T-cell (primary cell): ENCODE results near the gene SRRM3. TPM values are rescaled to one million over a fixed set of nuclear protein-coding genes. Genes with fewer than 3 reads are reported as not detected.
"Not testable (repeated sequence)": the region's sequence is repeated elsewhere in the genome, so short reads cannot be mapped to it uniquely, and the experiment has no call there.

Source experiments
- ATAC-seq, 4 experiments: fragments of 200-7000 bp in 3 of 4; fragments of 150-1000 bp in 1 of 4; cut with Tn5 transposase; replicated peaks in 1 of 4; 1 replicate in 3 of 4; 2 replicates in 1 of 4; pipeline ENCODE4 v1.10.0; 2021; ENCODE audit warnings: moderate library complexity in 3 of 4, mild to moderate bottlenecking in 2 of 4, moderate number of reproducible peaks in 1 of 4
- CTCF ChIA-PET, 2 donors: fragments of 300-600 bp; sonication (Branson Sonifier 250); formaldehyde crosslinking; loops; one replicate each; lab custom pipeline; 2022; ENCODE audit warnings: antibody characterized with exemption in 2 of 2; lab: Charles Lee
- POLR2A ChIA-PET, 2 donors: fragments of 300-600 bp; sonication (Branson Sonifier 250); formaldehyde crosslinking; loops; one replicate each; lab custom pipeline; 2022; ENCODE audit warnings: antibody characterized with exemption in 2 of 2; lab: Charles Lee
- DNase-seq, 35 experiments: peaks; one replicate each; pipeline versions ENCODE4 v3.0.0 to v3.0.0-alpha.2; 2013 to 2023
- H3K27ac ChIP-seq: one replicate; pipeline ENCODE4 v1.5.1; 2013; ENCODE audit warnings: low read length
- H3K27me3 ChIP-seq, 2 experiments: replicated peaks in 1 of 2; 1 replicate in 1 of 2; 2 replicates in 1 of 2; pipeline versions ENCODE4 v1.6.1 to v1.7.0; 2013; ENCODE audit warnings: low read length in 1 of 2, mixed read lengths in 1 of 2; ENCODE audit not compliant: control insufficient read depth in 2 of 2, insufficient read depth in 2 of 2; ENCODE audit errors: extremely low read depth in 1 of 2
- H3K36me3 ChIP-seq, 2 donors: 1 replicate in 1 of 2; 2 replicates in 1 of 2; pipeline versions ENCODE4 v1.6.1 to v1.7.0; 2013; ENCODE audit warnings: low read length in 1 of 2; ENCODE audit not compliant: control insufficient read depth in 2 of 2, insufficient read depth in 1 of 2; ENCODE audit errors: extremely low read depth in 1 of 2
- H3K4me1 ChIP-seq, 2 experiments: 1 replicate in 1 of 2; 2 replicates in 1 of 2; pipeline versions ENCODE4 v1.6.1 to v1.7.0; 2013; ENCODE audit warnings: low read length in 2 of 2, mixed read lengths in 1 of 2; ENCODE audit not compliant: insufficient read depth in 2 of 2, control insufficient read depth in 1 of 2; ENCODE audit errors: extremely low read depth in 1 of 2
- H3K4me3 ChIP-seq, 2 donors: 1 replicate in 1 of 2; 2 replicates in 1 of 2; pipeline versions ENCODE4 v1.5.1 to v1.7.0; 2013; ENCODE audit warnings: mild to moderate bottlenecking in 2 of 2, low read length in 1 of 2, moderate library complexity in 1 of 2; ENCODE audit not compliant: control insufficient read depth in 1 of 2; ENCODE audit errors: extremely low read depth in 1 of 2
- H3K9me3 ChIP-seq: 2 replicates; pipeline ENCODE4 v1.7.0; 2013
- H3K27ac Mint-ChIP-seq, 2 donors: one replicate each; pipeline ENCODE4 v1.8.0; 2020 to 2021; ENCODE audit warnings: mild to moderate bottlenecking in 2 of 2, mixed read lengths in 2 of 2
- H3K27me3 Mint-ChIP-seq, 2 donors: one replicate each; pipeline ENCODE4 v1.8.0; 2021 to 2022; ENCODE audit warnings: mixed read lengths in 2 of 2
- H3K36me3 Mint-ChIP-seq: one replicate; pipeline ENCODE4 v1.8.0; 2021; ENCODE audit warnings: mixed read lengths
- H3K4me1 Mint-ChIP-seq, 3 donors: one replicate each; pipeline ENCODE4 v1.8.0; 2020 to 2022; ENCODE audit warnings: mixed read lengths in 3 of 3, mild to moderate bottlenecking in 1 of 3
- H3K4me3 Mint-ChIP-seq, 3 donors: one replicate each; pipeline ENCODE4 v1.8.0; 2020 to 2022; ENCODE audit warnings: mild to moderate bottlenecking in 3 of 3, mixed read lengths in 3 of 3, moderate library complexity in 3 of 3
- H3K9me3 Mint-ChIP-seq, 3 donors: one replicate each; pipeline ENCODE4 v1.8.0; 2020 to 2022; ENCODE audit warnings: mixed read lengths in 3 of 3
- WGBS: methylation state at CpG from one replicate; pipeline ENCODE4 v1.1.5; 2013; ENCODE audit warnings: missing lambda C conversion rate; ENCODE audit not compliant: insufficient coverage; 5-methylcytosine and 5-hydroxymethylcytosine counted together
- total RNA-seq, 35 experiments: library from RNA in 6 of 35; stranded (reverse) in 6 of 35; fragments of 120-200 nt in 1 of 35; gene quantifications; one replicate each; pipeline versions ENCODE4 v1.2.1 to v1.2.4 and lab custom pipeline; 2013 to 2026

The SRRM3 gene
- total RNA-seq, 5 donors from 2014 or later (not counting 1 experiment from before 2014, with no cell fraction given), result not detected

DNA sequence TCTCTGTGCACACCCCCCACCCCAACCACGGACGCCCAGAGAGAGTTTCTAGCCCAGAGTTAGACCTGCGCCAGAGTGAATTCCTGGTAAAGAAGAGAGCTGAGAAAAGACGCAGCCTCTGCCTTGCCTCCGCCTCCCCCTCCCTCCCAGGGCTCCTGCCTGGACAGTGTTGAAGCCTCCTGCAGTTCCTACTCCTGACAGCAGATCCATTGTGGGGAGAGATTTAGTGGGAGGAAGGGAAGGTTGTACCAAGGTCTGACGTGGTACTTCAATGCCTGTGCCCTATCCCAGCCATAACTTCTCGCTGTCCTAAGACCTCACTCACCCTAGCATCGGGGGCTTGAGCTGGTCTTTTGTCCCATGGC is 952 bp downstream of the SRRM3 start:
- Histone ChIP-seq H3K4me1 (peaks cover 0 to 8% of the 10 kb centered on the region in 2 experiments), H3K36me3 (no peaks in the 10 kb centered on the region), H3K4me3 (no peak overlapping the region), H3K9me3 (no peaks in the 10 kb centered on the region), H3K27me3 (peaks cover 0 to 75% of the 10 kb centered on the region in 2 experiments), H3K27ac (no peak overlapping the region)
- 54% methylated on average over 2 of the region's 8 CpGs for WGBS
- no peak overlapping the region for H3K4me3 Mint-ChIP-seq
- peaks cover 0 to 1% (median 0%) of the 10 kb centered on the region in 3 donors for H3K4me1 Mint-ChIP-seq
- H3K27me3 Mint-ChIP-seq, result peaks cover 33 to 47% of the 10 kb centered on the region in 2 donors
- ChIA-PET CTCF (interaction anchor here in 1 of 2 donors (0.7 kb wide), 1 partner anchor 25 kb away, joined by 3 read pairs; no protein-coding TSS in a partner anchor), POLR2A (no interaction called here)
- ATAC-seq (no peak), DNase-seq (no peak)
- no peak overlapping the region for H3K27ac Mint-ChIP-seq
- H3K36me3 Mint-ChIP-seq, result no peaks in the 10 kb centered on the region
- H3K9me3 Mint-ChIP-seq, result peaks cover 0 to 3% (median 0%) of the 10 kb centered on the region in 3 donors

DNA sequence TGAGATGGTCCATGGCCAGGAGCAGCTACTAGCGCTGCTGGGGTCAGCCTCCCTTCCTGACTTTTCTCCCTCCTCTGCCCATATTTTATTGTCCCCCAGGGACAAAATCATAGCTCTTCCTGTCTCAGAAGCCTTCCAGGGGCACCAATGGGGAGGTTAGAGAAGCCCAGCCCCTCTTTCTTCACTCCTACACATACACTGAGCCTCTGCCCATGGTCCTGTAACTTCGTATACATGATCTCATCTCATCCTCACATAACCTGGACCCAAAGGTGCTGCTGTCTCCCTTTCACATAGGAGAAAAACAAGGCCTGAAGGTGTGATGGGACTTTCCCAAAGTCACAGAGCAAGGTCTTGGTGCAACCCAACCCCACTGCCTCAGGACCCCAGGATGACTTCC is 2.5 kb downstream of the SRRM3 start:
- ChIA-PET POLR2A (no interaction called here), CTCF (interaction anchor here in 1 of 2 donors (0.5 kb wide), 2 partner anchors 25 to 1599 kb away, joined by 3 to 5 read pairs; no protein-coding TSS in a partner anchor)
- Histone ChIP-seq H3K27me3 (peaks cover 0 to 68% of the 10 kb centered on the region in 2 experiments), H3K4me3 (no peak overlapping the region), H3K27ac (no peak overlapping the region), H3K36me3 (no peaks in the 10 kb centered on the region), H3K4me1 (peaks cover 0 to 8% of the 10 kb centered on the region in 2 experiments), H3K9me3 (no peaks in the 10 kb centered on the region)
- peaks cover 0 to 3% (median 0%) of the 10 kb centered on the region in 3 donors for H3K9me3 Mint-ChIP-seq
- peaks cover 28 to 50% of the 10 kb centered on the region in 2 donors for H3K27me3 Mint-ChIP-seq
- H3K36me3 Mint-ChIP-seq, result no peaks in the 10 kb centered on the region
- H3K4me1 Mint-ChIP-seq, result peaks cover 0 to 1% (median 0%) of the 10 kb centered on the region in 3 donors
- no peak overlapping the region for H3K27ac Mint-ChIP-seq
- H3K4me3 Mint-ChIP-seq, result no peak overlapping the region
- DNase-seq, result no peak
- WGBS, result 53% methylated on average over 2 of the region's 2 CpGs
- ATAC-seq, result no peak

DNA sequence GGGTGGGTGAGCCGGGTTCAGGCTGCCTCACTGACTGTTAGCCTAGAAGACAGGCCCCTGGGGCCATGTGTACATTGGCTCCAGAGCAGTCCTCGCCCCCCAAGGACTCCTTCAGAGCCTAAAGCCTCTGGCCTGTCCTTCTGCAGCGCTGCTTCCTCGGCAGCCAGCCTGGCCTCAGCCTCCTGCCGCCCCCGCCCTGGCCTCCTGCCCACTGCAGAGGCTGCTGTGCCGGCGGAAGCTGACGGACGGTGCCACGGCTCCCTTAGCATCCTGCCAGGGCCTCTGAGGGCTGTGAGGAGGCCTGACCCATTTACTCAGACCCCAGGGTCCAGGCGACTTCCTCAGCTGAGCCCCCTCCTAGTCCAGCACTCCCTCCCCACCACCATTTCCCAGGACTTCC is 4.9 kb downstream of the SRRM3 start:
- H3K4me3 ChIP-seq, result no peak overlapping the region
- POLR2A ChIA-PET, result no interaction called here
- H3K4me1 ChIP-seq, result peaks cover 0 to 3% of the 10 kb centered on the region in 2 experiments
- no peak overlapping the region for H3K4me3 Mint-ChIP-seq
- peaks cover 0 to 1% (median 0%) of the 10 kb centered on the region in 3 donors for H3K4me1 Mint-ChIP-seq
- CTCF ChIA-PET, result no interaction called here
- H3K36me3 Mint-ChIP-seq, result no peaks in the 10 kb centered on the region
- H3K27ac Mint-ChIP-seq, result no peak overlapping the region
- no peak overlapping the region for H3K27ac ChIP-seq
- H3K9me3 Mint-ChIP-seq, result peaks cover 0 to 3% (median 0%) of the 10 kb centered on the region in 3 donors
- no peaks in the 10 kb centered on the region for H3K36me3 ChIP-seq
- H3K27me3 ChIP-seq, result peaks cover 0 to 62% of the 10 kb centered on the region in 2 experiments
- WGBS, result 48% methylated on average over 7 of the region's 12 CpGs
- H3K9me3 ChIP-seq, result no peaks in the 10 kb centered on the region
- peaks cover 28 to 44% of the 10 kb centered on the region in 2 donors for H3K27me3 Mint-ChIP-seq
- DNase-seq (no peak), ATAC-seq (no peak)

DNA sequence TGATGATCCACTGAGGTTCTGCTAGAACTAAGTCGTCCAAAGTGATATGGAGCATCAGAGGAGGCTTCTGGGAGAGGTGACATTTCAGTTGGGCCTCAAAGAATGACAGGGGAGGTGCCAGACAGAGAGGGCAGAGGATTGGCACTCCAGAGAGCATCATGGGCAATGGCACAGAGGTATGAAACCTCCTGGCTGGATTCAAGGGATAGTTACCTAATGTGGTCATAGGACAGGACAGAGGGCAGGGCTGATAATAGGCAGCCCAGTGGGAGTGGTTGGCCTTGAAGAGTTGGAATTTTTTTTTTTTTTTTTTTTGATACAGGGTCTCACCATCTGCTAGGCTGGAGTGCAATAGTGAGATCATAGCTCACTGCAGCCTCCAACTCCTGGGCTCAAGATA is 7.6 kb downstream of the SRRM3 start:
- H3K36me3 Mint-ChIP-seq, result no peaks in the 10 kb centered on the region
- H3K9me3 ChIP-seq, result no peaks in the 10 kb centered on the region
- ATAC-seq (no peak), DNase-seq (no peak)
- no peak overlapping the region for H3K4me3 Mint-ChIP-seq
- H3K36me3 ChIP-seq, result no peaks in the 10 kb centered on the region
- peaks cover 0 to 52% of the 10 kb centered on the region in 2 experiments for H3K27me3 ChIP-seq
- H3K4me1 ChIP-seq, result no peaks in the 10 kb centered on the region
- H3K4me3 ChIP-seq, result no peak overlapping the region
- 13% methylated on average over 1 of the region's 1 CpG for WGBS
- no peaks in the 10 kb centered on the region for H3K4me1 Mint-ChIP-seq
- no peaks in the 10 kb centered on the region for H3K9me3 Mint-ChIP-seq
- H3K27ac ChIP-seq, result no peak overlapping the region
- H3K27me3 Mint-ChIP-seq, result peaks cover 17 to 27% of the 10 kb centered on the region in 2 donors
- ChIA-PET POLR2A (no interaction called here), CTCF (no interaction called here)
- no peak overlapping the region for H3K27ac Mint-ChIP-seq

DNA sequence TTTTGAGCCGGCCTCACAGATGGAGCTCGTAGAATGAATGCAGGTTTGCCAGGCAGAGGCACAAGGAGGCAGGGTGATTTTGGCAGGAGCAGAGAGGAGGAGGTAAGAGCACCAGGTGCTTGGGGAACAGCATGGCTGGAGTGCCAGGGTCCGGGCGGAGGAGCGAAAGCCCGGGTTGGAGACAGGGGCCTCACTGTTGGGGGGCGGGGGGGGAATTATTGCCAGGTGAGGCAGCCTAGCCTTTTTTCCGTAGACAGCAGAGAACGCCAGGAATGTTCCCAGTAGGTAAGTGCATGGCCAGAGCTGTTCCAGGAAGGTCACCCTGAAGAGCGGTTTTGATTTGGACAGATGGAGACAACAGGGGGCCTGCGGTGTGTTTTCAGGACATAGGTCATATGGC is 9.5 kb downstream of the SRRM3 start:
- Mint-ChIP-seq H3K27ac (no peak overlapping the region), H3K9me3 (no peaks in the 10 kb centered on the region), H3K36me3 (no peaks in the 10 kb centered on the region), H3K4me3 (no peak overlapping the region), H3K4me1 (no peaks in the 10 kb centered on the region), H3K27me3 (peaks cover 5 to 12% of the 10 kb centered on the region in 2 donors)
- Histone ChIP-seq H3K27me3 (peaks cover 0 to 39% of the 10 kb centered on the region in 2 experiments), H3K27ac (no peak overlapping the region), H3K4me3 (no peak overlapping the region), H3K4me1 (no peaks in the 10 kb centered on the region), H3K9me3 (no peaks in the 10 kb centered on the region), H3K36me3 (no peaks in the 10 kb centered on the region)
- POLR2A ChIA-PET, result no interaction called here
- no peak for ATAC-seq
- CTCF ChIA-PET, result no interaction called here
- 89% methylated on average over 10 of the region's 11 CpGs for WGBS
- no peak for DNase-seq

DNA sequence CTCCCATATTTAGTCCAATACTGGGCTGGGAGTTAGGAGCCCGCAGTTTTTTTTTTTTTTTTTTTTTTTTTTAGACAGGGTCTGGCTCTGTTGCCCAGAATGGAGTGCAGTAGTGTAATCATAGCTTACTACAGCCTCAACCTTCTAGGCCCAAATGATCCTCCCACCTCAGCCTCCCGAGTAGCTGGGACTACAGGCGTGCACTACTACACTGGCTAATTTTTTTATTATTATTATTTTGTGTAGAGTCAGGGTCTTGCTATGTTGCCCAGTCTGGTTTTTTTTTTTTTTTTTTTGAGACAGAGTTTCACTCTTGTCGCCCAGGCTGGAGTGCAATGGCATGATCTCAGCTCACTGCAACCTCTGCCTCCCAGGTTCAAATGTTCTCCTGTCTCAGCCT is 13.7 kb downstream of the SRRM3 start:
- DNase-seq, H3K4me3 Mint-ChIP-seq, H3K9me3 Mint-ChIP-seq, H3K27ac Mint-ChIP-seq, H3K4me3 ChIP-seq, H3K27ac ChIP-seq, H3K4me1 ChIP-seq, H3K4me1 Mint-ChIP-seq, H3K36me3 Mint-ChIP-seq, POLR2A ChIA-PET, ATAC-seq, H3K36me3 ChIP-seq, H3K9me3 ChIP-seq: not testable (repeated sequence)
- peaks cover 2 to 55% of the 10 kb centered on the region in 2 experiments for H3K27me3 ChIP-seq
- CTCF ChIA-PET, result interaction anchor here in 1 of 2 donors (0.6 to 0.7 kb wide), 3 partner anchors 481 to 1290 kb away, joined by 3 to 9 read pairs (median 4); no protein-coding TSS in a partner anchor
- WGBS, result no CpG with 5 or more reads among the region's 4 CpGs
- peaks cover 19 to 28% of the 10 kb centered on the region in 2 donors for H3K27me3 Mint-ChIP-seq
